GM18526 (cell line): ENCODE data around the gene DCBLD2.

Experiments
- POLR2A ChIP-seq: IDR thresholded peaks from 3 replicates; pipeline ENCODE4 v1.6.1; 2011; ENCODE audit not compliant: insufficient read length; ENCODE audit errors: extremely low read depth

The DCBLD2 gene

GRCh38 chr3:98788651-98789050, 112.8 kb downstream of the DCBLD2 start:
- TF ChIP-seq POLR2A = no peak

GRCh38 chr3:98787181-98787580, 114.3 kb downstream of the DCBLD2 start:
- TF ChIP-seq POLR2A = no peak

DNA sequence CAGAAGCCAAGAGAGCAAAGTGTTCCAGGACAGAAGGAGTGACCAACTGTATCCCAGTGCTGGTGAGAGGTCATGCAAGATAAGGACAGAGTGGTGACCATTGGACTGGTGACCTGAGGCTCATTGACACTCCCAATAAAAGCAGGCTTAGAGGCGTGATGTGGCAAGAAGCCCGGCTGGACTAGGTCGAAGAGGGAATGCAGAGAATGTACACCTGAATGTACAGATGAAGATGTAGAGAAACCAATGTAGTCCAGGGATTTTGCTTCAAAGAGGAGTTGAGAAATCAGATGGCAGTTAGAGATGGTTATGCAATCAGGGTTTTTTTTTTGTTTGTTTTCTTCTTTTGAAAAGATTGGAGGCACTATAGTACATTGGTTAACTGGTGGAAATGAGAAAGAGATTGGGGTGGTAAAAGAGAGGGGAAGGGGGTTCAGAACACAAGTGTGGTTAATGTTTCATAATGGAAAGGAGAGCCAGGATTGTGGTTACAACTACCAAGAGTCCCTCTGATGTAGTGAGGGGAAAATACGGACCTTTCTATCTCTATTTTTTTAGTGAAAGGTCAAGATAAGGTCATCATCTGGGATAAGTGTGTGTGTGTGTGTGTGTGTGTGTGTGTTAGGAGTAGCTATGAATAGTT, 115.0 kb downstream of the DCBLD2 start:
- no peak for TF ChIP-seq POLR2A

GRCh38 chr3:98784666-98785600, 116.6 kb downstream of the DCBLD2 start:
- no peak for TF ChIP-seq POLR2A

GRCh38 chr3:98784042-98784441, 117.5 kb downstream of the DCBLD2 start:
- TF ChIP-seq POLR2A = no peak

DNA sequence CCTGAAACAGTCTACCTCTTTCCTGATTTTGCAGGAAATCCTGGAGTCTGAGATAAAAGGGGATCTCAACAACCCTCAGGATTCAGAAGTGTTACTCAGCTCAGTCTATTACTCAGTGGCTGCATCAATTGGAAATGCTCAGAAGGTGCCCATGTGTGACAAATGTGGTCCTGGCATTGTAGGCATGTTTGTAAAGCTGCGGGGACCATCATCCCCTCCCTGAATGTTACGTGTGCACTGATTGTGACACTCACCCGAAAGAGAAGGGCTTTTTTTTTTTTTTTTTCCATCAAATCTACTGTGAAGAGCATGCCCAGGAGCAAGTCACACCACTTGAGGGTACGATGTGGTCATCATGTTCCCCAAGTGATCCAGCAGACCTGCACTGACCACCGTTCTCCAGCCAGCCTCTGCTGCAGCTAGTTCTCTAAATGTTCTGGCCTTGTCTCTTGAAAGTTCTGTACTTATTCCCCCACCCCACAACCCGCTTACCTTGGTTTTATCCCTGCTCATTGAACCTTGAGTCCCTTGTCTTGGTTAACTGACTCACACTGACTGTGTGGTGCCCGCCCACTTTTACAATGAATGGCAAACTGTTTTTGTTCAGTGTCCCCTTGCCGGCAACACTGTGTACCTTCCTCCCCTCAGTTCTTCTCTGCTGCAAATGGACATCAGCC, 118.5 kb downstream of the DCBLD2 start:
- TF ChIP-seq POLR2A = no peak

- TF ChIP-seq POLR2A = no peak
Measured at GRCh38 chr3:98780343-98780742, 121.2 kb downstream of the DCBLD2 start.

- no peak for TF ChIP-seq POLR2A
Measured at GRCh38 chr3:98779541-98780335, 121.8 kb downstream of the DCBLD2 start.

DNA sequence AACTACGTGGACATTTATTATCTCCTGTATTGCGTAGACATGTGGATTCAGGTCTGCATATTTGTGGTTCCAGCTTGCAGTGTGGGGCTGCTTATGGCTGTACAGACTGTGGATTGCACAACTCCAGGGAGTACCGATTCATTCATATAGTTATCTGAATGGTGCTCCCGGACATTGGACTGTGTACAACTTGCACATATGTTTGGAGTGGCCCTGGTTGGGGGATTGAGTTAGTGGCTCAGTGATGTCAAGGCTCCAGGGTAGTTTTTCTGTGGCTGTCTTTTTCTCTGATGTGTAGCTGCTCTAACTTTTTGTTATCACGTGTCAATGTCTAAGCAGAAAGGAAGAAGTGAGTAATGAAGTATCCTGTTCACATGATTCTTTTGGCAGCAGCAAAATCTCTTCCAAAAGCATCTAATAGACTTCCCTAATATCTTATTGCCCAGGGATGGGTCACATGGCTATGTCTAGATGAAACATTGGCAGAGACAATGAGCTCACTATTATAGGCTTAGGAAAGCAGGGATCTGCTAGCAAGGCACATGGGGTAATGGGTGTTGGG, 122.6 kb downstream of the DCBLD2 start:
- no peak for TF ChIP-seq POLR2A

GRCh38 chr3:98778383-98778782, 123.1 kb downstream of the DCBLD2 start:
- no peak for TF ChIP-seq POLR2A

- TF ChIP-seq POLR2A = no peak
Measured at GRCh38 chr3:98777801-98778220, 123.7 kb downstream of the DCBLD2 start.

GRCh38 chr3:98777286-98777685, 124.2 kb downstream of the DCBLD2 start:
- no peak for TF ChIP-seq POLR2A

DNA sequence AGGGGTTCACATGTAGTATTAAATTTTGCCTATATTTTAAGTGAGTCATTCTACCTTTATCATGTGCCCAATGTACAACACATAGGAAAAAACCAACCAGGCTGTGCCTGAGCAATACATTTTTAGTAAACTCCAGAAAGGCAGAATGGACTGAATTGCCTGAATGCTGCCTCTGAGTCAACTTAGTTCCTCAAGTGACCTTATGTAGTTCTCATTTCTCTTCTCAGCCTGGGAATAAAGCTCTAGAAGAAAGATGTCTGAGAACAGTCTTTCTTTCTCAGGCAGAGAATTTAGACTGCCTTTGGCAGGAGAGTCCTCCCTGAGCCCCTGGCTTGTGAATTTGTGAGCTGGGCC, 125.4 kb downstream of the DCBLD2 start:
- TF ChIP-seq POLR2A = no peak

DNA sequence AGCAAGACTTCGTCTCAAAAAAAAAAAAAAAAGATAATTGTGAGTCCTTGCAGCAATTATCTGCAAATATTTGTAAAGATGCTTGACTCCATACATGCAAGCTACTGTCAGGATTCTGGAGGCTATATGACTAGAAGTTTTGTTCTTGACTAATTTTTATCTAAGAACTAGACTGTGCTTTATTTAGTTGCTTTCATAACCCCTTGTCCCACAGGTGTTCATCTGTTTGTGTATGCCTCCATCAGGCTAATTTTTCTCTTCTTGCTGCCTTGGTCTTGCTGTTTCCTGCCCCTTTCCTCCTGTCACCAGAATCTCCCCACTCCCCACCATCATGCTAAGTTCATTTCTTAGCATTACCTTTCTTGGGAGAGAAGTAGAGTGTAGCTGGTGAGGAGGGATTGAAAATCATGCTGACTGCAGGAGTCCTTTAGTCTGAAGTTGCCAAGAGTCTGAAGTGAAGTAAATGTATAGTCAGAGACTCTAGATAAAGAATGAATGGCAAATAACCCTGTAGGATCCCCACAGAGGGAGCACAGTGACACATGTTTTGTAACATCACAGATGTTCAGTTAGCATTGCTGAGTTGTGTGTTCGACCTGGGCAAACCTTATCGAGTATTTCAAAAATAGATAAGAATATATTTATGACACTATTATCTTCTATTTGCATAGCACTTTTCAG, 125.9 kb downstream of the DCBLD2 start:
- TF ChIP-seq POLR2A = no peak

- no peak for TF ChIP-seq POLR2A
Measured at GRCh38 chr3:98772022-98772421, 129.5 kb downstream of the DCBLD2 start.
